Mucosa of gallbladder (tissue), 1 donor: ENCODE results near the gene KLHDC4. TPM values are rescaled to one million over a fixed set of nuclear protein-coding genes. Genes with fewer than 3 reads are reported as not detected.
"Not testable (repeated sequence)": the region's sequence is repeated elsewhere in the genome, so short reads cannot be mapped to it uniquely, and the experiment has no call there.

Source experiments
- DNase-seq: peaks from one replicate; pipeline ENCODE4 v3.0.0-alpha.2; 2020; ENCODE audit warnings: low spot score
- total RNA-seq: library from RNA; stranded (reverse); gene quantifications from one replicate; pipeline ENCODE4 v1.2.1, GENCODE V29; 2021
- donor health status: DM: no; HTN: no; CAD: no.

KLHDC4 gene
- total RNA-seq, 1 donor from 2014 or later, result 31.8 TPM

DNA sequence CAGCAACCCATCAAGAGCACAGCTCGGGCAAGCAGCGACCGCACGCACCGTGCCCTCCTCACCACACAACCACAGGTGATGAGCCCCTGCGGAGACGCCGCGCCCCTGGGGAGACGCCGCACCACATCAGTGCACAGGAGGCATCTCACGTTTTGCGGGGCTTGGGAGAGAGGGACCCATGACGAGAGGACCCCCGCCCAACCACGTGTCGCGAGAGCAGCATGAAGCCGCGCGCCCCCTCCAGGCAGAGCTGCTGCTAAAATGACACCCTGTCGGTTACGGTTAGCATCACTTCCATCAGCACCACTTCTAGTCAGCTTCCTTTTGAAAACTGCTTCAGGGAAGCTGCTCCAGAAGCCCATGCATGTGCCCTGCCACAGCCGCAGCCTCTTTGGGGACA, 45.3 kb downstream of the KLHDC4 start:
- DNase-seq, result no peak

- not testable (repeated sequence) for DNase-seq
These were observed 47.0 kb downstream of the KLHDC4 start for GRCh38 chr16:87718831-87719230.

GRCh38 chr16:87715658-87716057, 50.1 kb downstream of the KLHDC4 start:
- DNase-seq, result no peak

- DNase-seq, result no peak
These were observed 50.6 kb downstream of the KLHDC4 start for GRCh38 chr16:87715231-87715630.

DNA sequence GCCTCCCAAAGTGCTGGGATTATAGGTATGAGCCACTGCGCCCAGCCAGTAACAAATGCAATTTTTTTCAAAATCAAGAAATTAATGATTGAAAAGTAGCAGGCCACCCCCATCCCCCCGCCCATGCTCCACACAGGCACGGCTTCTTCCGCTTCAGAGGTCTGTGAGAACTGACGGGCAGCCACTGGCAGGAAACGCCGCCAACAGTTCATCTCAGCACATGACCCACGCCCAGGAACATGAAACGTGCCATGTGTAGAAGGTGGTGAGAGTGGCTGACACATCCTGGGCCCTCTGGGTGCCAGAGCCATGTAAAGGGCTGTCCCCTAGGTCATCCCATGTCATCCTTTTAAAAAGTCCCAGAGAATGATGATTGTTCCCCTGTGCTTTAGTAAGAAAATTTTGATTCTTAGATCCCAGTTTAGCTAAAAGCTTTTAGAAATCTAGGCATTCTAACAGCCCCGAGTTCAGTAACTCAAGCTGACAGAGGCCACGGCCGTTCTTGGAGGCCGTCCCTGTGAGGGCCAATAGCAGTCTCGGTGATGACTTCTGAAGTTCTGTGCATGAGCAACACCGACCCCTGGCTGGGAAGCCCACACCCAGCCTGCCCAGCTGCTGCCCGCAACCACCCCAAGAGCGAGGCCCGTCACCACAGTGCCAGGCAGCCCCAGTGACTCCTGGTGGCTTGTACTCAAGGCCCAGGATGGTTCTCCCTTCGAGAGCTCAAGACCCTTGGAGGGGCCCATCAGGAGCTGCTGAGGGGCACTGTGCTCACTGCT, 52.1 kb downstream of the KLHDC4 start:
- no peak for DNase-seq

DNA sequence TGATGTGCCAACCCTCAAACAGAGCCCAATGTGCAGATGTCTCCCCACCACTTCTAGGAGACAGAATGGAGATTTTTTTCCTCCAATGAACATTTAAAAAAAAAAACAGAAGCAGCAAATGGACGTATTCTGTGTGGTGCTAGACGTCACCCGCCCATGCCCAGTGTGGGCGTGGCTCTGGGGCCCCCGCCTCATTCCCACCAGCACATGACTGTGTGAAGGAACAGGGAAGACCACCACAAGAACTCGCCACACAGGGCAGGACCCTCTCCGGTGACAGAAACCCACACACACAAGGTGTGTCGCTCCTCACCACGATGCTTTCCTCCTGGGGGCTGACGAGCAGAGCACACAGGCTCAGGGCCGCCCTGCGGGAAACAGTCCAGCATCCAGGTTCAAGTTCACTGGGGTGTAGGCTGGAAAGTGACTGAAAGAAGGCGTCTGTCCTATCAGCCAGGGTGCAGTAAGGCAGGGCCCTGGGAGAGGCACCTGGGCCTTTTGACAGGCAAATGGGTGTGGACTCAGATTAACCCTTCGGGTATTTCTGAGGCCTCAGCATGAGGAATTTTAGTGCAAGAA, 53.5 kb downstream of the KLHDC4 start:
- no peak for DNase-seq

- no peak for DNase-seq
These were observed 54.9 kb downstream of the KLHDC4 start for GRCh38 chr16:87710887-87711286.

DNA sequence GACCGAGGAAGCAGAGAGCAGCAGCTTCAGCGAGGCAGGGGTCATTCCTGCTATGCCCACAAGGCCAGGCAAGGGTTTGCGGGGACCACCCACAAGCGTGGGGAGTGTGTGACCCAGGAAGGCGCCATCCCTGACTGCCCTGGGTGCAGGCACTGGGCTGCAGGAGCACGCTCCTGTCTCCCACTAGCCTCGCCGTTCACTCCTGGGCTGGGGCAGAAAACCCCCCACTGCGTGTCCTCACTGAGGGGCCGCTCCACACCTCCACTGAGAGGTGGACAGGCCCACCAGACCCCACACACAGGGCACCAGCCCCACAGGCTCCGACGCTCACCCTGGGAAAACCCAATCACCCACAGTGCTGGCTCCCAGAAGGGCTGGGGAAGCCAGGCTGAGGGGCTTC, 56.1 kb downstream of the KLHDC4 start:
- no peak for DNase-seq

GRCh38 chr16:87708881-87709638, 56.7 kb downstream of the KLHDC4 start:
- no peak for DNase-seq

DNA sequence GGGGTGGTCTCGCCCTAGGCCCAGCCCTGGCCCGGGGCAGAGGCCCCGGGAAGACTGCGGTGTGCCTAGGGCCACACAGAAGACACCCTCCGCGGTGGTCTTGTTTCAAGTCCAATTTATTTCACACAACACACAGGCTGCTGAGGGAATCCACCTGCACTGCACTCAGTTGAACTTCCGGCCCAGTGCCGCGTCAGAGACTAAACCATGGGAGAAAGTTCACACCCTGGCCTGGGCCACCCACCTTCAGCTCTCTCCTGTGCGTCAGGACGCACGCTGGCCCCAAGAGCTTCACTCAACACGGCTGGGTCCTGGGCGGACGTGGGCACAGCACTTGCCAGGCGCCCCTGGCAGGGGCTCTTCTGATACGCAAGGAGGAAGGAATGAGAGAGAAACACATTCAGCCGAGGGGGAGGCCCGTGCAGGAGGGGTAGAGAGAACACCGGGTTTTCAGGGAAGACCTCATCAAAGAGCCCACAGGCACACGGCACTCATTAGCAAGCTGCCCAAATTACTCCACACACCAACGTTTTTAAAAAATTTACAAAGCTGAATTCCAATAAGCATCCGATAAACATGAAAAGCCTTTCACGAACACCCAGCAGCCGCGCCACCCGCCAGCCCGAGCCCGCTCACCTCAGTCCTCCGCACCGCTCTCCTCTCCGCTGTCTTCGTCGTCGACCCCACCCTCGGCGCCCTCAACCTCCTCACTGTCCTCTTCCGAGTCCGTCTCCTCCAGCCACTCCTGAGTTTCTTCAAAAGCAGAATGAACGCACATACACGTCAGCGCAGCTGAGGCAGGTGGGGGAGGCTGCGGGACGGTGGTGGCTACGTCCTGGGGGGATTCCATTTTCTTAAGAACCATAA, 57.8 kb downstream of the KLHDC4 start:
- no peak for DNase-seq

- DNase-seq, result no peak
These were observed 58.7 kb downstream of the KLHDC4 start for GRCh38 chr16:87707097-87707496.

GRCh38 chr16:87706278-87707000, 59.3 kb downstream of the KLHDC4 start:
- no peak for DNase-seq

GRCh38 chr16:87705771-87706277, 60.0 kb downstream of the KLHDC4 start:
- DNase-seq, result no peak

- DNase-seq, result no peak
These were observed 60.9 kb downstream of the KLHDC4 start for GRCh38 chr16:87704754-87705353.

DNA sequence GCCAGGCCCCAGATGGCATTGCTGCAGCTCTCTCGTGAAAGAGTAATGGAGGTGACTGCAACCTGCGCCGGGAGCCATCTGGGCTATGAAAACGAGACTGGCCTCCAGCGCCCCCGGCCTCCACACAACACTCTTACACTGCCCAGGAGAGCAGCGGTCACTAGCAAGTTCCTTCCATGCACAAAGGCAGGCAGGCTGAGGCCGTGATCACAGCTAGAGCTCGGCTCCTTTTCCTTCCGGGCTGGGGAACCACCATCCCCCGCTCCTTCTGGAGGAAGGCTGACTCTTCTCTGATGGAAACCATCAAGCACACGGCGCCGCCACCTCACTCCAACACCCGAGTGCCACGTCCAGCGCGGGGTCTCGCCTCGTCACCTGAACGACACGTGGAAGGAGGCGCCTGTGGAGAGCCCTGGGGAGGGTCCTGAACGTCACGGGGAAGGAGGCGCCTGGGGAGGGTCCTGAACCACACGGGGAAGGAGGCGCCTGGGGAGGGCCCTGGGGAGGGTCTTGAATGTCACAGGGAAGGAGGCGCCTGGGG, 61.9 kb downstream of the KLHDC4 start:
- DNase-seq, result no peak

GRCh38 chr16:87703071-87703470, 62.7 kb downstream of the KLHDC4 start:
- DNase-seq, result no peak

- no peak for DNase-seq
These were observed 63.4 kb downstream of the KLHDC4 start for GRCh38 chr16:87702325-87702811.

DNA sequence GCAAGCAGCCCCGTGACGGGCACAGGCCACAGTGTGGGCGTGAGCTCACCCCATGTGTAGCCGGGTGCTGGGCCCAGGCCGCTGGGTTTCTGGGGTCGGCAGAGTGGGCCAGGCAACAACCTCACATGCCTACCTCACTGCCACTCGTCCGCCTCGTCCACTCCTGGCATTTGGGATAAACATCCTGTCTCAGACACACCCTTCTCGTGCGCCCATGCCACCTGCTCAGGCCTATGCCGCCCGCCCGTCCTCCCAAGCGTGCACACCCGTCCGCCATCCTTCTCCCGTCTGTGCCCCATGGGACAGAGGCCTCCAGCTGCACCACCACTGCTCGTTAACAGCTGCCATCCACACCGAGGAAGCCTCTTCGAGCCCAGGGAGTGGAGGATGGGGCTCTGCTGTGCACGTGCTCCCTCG, 64.3 kb downstream of the KLHDC4 start:
- no peak for DNase-seq

DNA sequence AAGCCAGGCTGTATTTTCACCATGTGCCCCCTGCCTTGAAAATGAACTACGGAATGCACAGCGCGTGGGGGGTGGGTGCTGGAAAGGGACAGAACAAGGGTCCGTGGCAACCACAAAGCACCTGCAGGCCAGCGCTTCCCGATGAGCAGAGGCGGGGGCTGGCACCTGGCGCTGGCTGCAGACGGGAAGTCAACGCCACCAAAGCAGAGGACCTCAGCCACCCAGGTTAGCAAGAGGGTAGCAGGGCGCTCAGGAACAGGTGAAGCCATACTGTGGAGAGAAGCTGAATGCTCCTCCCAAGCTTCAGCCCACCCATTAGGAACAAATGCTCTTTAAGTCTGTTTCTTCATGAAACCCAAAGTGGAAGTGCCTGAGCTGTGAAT, 64.7 kb downstream of the KLHDC4 start:
- no peak for DNase-seq
